SK-N-SH treated with all-trans-retinoic acid at 6 μM for 48 hours (cell line): ENCODE results near the gene MZT2A.
"Not testable (repeated sequence)": the region's sequence is repeated elsewhere in the genome, so short reads cannot be mapped to it uniquely, and the experiment has no call there.

Experiments used
- SNAI2 ChIP-seq: fragments of 250-450 bp; sonication (Bioruptor Pico); IDR thresholded peaks from 2 replicates; pipeline ENCODE4 v1.5.0; 2020; ENCODE audit warnings: mild to moderate bottlenecking, moderate library complexity
- TCF4 ChIP-seq: fragments of 250-450 bp; sonication (Bioruptor Pico); IDR thresholded peaks from 2 replicates; pipeline ENCODE4 v1.8.0; 2021; ENCODE audit warnings: mild to moderate bottlenecking, moderate library complexity, borderline replicate concordance
- ZNF70 ChIP-seq: fragments of 450-650 bp; formaldehyde crosslinking; IDR thresholded peaks from 2 replicates; pipeline ENCODE4 v1.5.0; 2020; ENCODE audit warnings: mild to moderate bottlenecking, moderate library complexity
- TF ChIP-seq, protein P1 (sequence below): fragments of 250-450 bp; sonication (Bioruptor Pico); IDR thresholded peaks from 2 replicates; pipeline ENCODE4 v1.8.0; 2020; ENCODE audit warnings: mild to moderate bottlenecking, moderate library complexity, borderline replicate concordance

DNA sequence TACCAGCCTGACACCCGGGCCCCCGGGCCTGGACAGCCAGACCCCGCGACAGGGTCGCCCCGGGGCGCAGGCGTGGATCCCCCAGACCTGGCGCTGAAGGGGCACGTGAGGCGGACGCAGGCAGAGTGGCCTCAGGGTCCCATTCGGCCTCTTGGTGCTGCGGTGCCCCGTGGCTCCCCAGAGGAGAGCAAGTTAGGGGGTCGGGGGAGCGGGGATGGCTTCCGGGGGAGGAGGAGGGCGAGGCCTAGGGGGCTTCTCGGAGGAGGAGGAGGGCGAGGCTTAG lies 46.7 kb downstream of the MZT2A start:
- TF ChIP-seq, protein P1, sequence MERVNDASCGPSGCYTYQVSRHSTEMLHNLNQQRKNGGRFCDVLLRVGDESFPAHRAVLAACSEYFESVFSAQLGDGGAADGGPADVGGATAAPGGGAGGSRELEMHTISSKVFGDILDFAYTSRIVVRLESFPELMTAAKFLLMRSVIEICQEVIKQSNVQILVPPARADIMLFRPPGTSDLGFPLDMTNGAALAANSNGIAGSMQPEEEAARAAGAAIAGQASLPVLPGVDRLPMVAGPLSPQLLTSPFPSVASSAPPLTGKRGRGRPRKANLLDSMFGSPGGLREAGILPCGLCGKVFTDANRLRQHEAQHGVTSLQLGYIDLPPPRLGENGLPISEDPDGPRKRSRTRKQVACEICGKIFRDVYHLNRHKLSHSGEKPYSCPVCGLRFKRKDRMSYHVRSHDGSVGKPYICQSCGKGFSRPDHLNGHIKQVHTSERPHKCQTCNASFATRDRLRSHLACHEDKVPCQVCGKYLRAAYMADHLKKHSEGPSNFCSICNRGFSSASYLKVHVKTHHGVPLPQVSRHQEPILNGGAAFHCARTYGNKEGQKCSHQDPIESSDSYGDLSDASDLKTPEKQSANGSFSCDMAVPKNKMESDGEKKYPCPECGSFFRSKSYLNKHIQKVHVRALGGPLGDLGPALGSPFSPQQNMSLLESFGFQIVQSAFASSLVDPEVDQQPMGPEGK (CRISPR knock-in tag) = not testable (repeated sequence)
- not testable (repeated sequence) for TF ChIP-seq TCF4, ZNF70, SNAI2 (CRISPR knock-in tag)
